Activated T-helper 17 cell treated with anti-CD3 and anti-CD28 coated beads, Interleukin-2, amount 50 U/mL, for 72 hours (primary cell): ENCODE results near the gene ACTN1. TPM values are rescaled to one million over a fixed set of nuclear protein-coding genes. Genes with fewer than 3 reads are reported as not detected.

ENCODE experiments used
- ATAC-seq: fragments of 150-1000 bp; cut with Tn5 transposase; replicated peaks from 2 replicates; pipeline ENCODE4 v1.10.0; 2021; ENCODE audit warnings: mild to moderate bottlenecking, moderate library complexity
- H3K27ac Mint-ChIP-seq: one replicate; pipeline ENCODE4 v1.8.0; 2022; ENCODE audit warnings: mixed read lengths
- H3K27me3 Mint-ChIP-seq: one replicate; pipeline ENCODE4 v1.8.0; 2022; ENCODE audit warnings: mixed read lengths
- H3K36me3 Mint-ChIP-seq: one replicate; pipeline ENCODE4 v1.8.0; 2022; ENCODE audit warnings: low read depth, mild to moderate bottlenecking, mixed read lengths
- H3K4me1 Mint-ChIP-seq: one replicate; pipeline ENCODE4 v1.8.0; 2022; ENCODE audit warnings: mixed read lengths
- H3K4me3 Mint-ChIP-seq: one replicate; pipeline ENCODE4 v1.8.0; 2022; ENCODE audit warnings: mild to moderate bottlenecking, mixed read lengths
- H3K9me3 Mint-ChIP-seq: one replicate; pipeline ENCODE4 v1.8.0; 2022; ENCODE audit warnings: mixed read lengths
- total RNA-seq, 2 donors: library from RNA; stranded (reverse); gene quantifications; one replicate each; pipeline ENCODE4 v1.2.3, GENCODE V29; 2022

ACTN1 gene
- total RNA-seq, 2 donors from 2014 or later: 38.3 to 54.1 TPM

DNA sequence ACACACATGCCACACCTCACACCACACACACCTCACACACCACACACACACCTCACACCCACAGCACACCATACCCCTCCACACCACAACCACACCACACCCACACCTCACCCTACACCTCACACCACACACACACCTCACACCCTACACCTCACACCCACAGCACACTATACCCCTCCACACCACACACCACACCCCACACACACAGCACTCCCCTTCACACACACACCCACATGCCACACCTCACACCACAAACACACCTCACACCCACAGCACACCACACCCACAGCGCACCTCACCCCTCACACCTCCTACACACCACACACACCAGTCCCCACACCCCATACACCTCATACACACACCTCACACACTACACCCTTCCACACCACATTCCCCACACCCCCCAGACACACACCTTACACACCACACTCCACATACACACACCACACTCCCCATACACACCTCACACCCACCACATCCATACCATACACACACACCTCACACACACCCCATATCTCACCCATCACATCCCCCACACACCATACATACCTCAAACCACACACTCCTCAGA lies 80.0 kb downstream of the ACTN1 start:
- H3K27me3 Mint-ChIP-seq: no peaks in the 10 kb centered on the region
- no peak overlapping the region for H3K4me3 Mint-ChIP-seq
- ATAC-seq: no peak
- peak overlapping the region; percentile 71 for H3K27ac Mint-ChIP-seq
- H3K36me3 Mint-ChIP-seq: peaks cover 37% of the 10 kb centered on the region
- no peaks in the 10 kb centered on the region for H3K9me3 Mint-ChIP-seq
- peaks cover 24% of the 10 kb centered on the region for H3K4me1 Mint-ChIP-seq

- Mint-ChIP-seq H3K4me3 (no peak overlapping the region), H3K36me3 (peaks cover 34% of the 10 kb centered on the region), H3K27me3 (no peaks in the 10 kb centered on the region), H3K4me1 (peaks cover 24% of the 10 kb centered on the region), H3K27ac (peak overlapping the region; percentile 71), H3K9me3 (no peaks in the 10 kb centered on the region)
- no peak for ATAC-seq
Measured at GRCh38 chr14:68898248-68899032, 80.7 kb downstream of the ACTN1 start.

DNA sequence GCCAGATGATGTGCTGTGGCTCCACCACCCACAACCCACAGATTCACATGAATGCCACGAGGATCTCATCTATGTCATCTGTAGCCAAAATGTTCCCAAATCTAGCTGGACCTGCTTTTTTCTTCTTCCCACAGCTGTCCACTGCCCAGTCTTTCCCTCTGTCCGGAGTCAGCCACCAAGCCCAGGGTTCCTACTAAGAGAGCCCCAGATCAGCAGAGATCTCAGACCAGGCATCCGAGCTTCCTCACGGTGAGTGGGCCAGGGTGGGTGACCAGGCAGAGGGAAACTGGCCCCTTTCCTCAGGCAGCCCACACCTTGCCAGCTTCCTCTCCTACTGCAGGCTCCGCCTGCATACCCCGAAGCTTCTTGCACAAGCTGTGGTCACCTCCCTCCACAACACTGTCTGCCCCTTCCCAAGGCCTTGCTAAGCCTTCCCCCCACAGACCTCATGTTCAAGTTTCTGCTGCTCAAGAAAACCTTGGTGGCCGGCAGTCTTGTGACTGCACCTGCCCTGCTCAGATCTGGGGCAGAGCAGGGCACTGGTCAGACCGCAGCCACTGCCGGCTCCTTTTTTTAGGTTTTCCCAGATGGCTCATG lies 81.4 kb downstream of the ACTN1 start:
- H3K36me3 Mint-ChIP-seq: peaks cover 30% of the 10 kb centered on the region
- no peak overlapping the region for H3K4me3 Mint-ChIP-seq
- peak overlapping the region; percentile 37 for H3K27ac Mint-ChIP-seq
- H3K9me3 Mint-ChIP-seq: no peaks in the 10 kb centered on the region
- H3K4me1 Mint-ChIP-seq: peaks cover 24% of the 10 kb centered on the region
- no peaks in the 10 kb centered on the region for H3K27me3 Mint-ChIP-seq
- no peak for ATAC-seq

DNA sequence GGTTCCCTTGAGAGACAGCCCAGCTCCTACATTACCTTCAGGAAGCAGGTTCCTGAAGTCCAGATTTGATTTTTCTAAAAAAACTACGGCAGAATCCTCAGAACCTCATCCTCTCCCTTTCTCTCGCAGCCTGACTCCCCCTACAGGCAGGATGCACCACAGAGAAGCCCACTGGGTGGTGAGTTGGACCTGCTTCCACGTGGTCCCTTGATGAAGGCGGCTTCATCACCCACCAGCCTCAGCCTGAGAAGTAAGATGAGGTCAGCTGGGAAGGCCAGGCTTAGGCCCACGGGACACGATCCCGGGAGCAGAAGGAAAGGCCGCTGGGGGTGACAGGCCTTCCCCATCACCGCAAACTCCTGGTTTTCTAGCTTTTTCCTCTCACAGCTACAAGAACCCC lies 83.0 kb downstream of the ACTN1 start:
- Mint-ChIP-seq H3K36me3 (peaks cover 23% of the 10 kb centered on the region), H3K4me3 (no peak overlapping the region), H3K4me1 (peaks cover 24% of the 10 kb centered on the region), H3K27ac (peak overlapping the region; percentile 59), H3K27me3 (no peaks in the 10 kb centered on the region), H3K9me3 (no peaks in the 10 kb centered on the region)
- ATAC-seq: no peak

DNA sequence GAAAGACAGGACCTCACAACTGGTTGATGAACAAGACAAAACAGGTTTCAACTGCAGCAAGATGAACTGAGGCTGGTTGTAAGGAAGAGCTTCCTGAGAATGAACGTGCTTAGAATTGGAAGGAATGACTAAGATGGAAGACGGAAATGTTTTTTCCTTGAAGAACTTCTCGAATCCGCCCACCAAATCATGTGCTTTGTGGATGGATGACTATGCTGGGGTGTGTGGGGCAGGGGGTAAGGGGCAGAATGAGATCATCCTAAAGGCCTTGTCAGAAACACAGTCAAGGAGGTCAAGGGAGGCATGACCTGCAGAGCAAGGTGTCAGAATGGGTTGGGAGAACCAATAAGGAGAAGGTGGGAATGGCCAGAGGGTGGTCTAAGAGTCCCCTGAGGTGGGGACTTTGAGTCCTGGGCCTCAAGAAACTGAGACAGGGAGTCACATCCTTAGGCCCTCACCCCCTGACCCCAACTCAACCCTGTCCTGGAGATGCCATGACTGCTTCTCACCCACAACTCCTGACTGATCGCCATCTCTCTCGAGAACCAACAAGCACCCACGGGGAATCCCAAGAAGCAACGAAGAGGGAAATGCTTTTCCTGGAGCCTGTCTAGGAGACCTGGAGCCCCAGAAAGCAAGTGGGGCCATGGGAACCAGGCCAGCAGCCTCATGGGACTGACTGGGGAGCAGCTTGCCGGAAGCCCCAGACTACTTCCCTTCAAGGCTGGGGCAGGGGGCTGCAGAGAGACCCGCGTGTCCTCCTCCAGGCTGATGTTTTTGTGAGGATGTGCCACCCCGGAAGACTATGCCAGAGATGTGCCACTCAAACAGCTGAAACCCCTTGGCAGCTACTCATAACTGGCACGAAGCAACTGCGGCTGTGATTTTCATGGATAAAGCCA lies 84.0 kb downstream of the ACTN1 start:
- peak overlapping the region; percentile 43 for H3K27ac Mint-ChIP-seq
- peaks cover 16% of the 10 kb centered on the region for H3K4me1 Mint-ChIP-seq
- no peaks in the 10 kb centered on the region for H3K9me3 Mint-ChIP-seq
- peaks cover 23% of the 10 kb centered on the region for H3K36me3 Mint-ChIP-seq
- H3K4me3 Mint-ChIP-seq: no peak overlapping the region
- peak; percentile 68 for ATAC-seq
- no peaks in the 10 kb centered on the region for H3K27me3 Mint-ChIP-seq

DNA sequence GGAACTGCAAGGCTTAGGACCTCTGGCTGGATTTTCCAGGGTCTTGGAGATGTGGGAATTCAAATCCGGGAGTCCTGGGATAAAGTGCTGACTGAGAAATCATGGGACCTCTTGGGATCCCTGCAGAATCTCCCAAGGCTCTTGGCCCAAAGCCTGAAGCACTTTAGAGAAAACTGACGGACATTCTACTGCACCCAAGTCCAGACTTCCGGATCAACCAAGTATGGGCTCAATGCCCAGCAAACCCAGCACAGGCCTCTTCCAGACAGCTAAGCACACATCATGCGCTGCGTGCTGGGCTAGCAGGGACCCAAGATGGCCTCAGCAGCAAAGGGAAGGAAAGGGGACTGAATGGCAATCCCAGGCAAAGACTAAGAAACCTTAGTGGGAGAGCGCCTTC lies 85.0 kb downstream of the ACTN1 start:
- peaks cover 32% of the 10 kb centered on the region for H3K36me3 Mint-ChIP-seq
- H3K27me3 Mint-ChIP-seq: no peaks in the 10 kb centered on the region
- no peaks in the 10 kb centered on the region for H3K9me3 Mint-ChIP-seq
- no peak for ATAC-seq
- peaks cover 9% of the 10 kb centered on the region for H3K4me1 Mint-ChIP-seq
- H3K27ac Mint-ChIP-seq: no peak overlapping the region
- H3K4me3 Mint-ChIP-seq: no peak overlapping the region

- Mint-ChIP-seq H3K4me1 (peaks cover 8% of the 10 kb centered on the region), H3K36me3 (peaks cover 36% of the 10 kb centered on the region), H3K27ac (no peak overlapping the region), H3K27me3 (no peaks in the 10 kb centered on the region), H3K9me3 (no peaks in the 10 kb centered on the region), H3K4me3 (no peak overlapping the region)
- no peak for ATAC-seq
Measured at GRCh38 chr14:68893566-68893965, 85.5 kb downstream of the ACTN1 start.

DNA sequence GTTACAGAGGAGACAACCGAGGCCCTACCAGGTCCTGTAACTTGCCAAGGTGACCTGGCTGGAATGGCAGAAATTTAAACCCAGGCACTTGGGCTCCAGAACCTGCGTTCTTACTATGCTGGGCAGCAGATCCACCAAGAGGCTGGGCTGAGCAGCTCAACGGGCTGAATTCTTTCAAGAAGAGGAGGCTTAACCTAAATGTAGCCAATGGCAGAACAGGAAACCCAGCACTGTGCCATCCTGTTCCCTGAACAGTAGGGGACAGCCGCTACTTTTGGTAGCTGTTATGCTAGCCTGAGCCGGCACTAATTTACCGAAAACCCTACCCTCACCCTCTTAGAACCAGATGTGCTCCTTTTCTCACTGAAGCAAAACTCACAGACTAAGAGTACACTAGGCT lies 86.1 kb downstream of the ACTN1 start:
- H3K27ac Mint-ChIP-seq: no peak overlapping the region
- no peak overlapping the region for H3K4me3 Mint-ChIP-seq
- H3K27me3 Mint-ChIP-seq: no peaks in the 10 kb centered on the region
- H3K9me3 Mint-ChIP-seq: no peaks in the 10 kb centered on the region
- H3K36me3 Mint-ChIP-seq: peaks cover 37% of the 10 kb centered on the region
- H3K4me1 Mint-ChIP-seq: peaks cover 8% of the 10 kb centered on the region
- no peak for ATAC-seq

GRCh38 chr14:68891851-68892660 lies 87.0 kb downstream of the ACTN1 start:
- Mint-ChIP-seq H3K27me3 (no peaks in the 10 kb centered on the region), H3K4me1 (peaks cover 8% of the 10 kb centered on the region), H3K27ac (no peak overlapping the region), H3K36me3 (peaks cover 34% of the 10 kb centered on the region), H3K4me3 (no peak overlapping the region), H3K9me3 (no peaks in the 10 kb centered on the region)
- no peak for ATAC-seq

- ATAC-seq: no peak
- Mint-ChIP-seq H3K36me3 (peaks cover 38% of the 10 kb centered on the region), H3K27me3 (no peaks in the 10 kb centered on the region), H3K27ac (no peak overlapping the region), H3K4me1 (peaks cover 8% of the 10 kb centered on the region), H3K9me3 (no peaks in the 10 kb centered on the region), H3K4me3 (no peak overlapping the region)
Measured at GRCh38 chr14:68890173-68890931, 88.8 kb downstream of the ACTN1 start.

DNA sequence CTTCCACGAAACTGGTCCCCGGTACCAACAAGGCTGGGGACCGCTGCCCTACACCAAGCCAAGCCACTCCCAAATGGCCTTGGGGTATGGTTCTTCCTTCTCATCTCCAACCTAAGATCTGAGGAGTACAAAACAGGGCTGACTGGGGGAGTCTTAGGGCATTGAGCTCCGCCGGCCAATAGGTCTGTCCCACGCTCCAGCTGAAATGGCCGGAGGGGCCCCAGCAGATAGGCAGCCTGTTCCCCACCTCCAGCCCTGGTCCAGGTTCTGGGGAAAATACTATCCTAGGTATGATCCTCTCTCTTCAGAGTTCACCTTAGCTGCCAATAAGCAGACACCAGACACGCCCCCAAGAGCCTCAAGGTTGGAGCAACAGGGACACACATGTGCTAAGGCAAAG lies 90.2 kb downstream of the ACTN1 start:
- Mint-ChIP-seq H3K27ac (no peak overlapping the region), H3K4me1 (no peaks in the 10 kb centered on the region), H3K36me3 (peaks cover 38% of the 10 kb centered on the region), H3K27me3 (no peaks in the 10 kb centered on the region), H3K9me3 (no peaks in the 10 kb centered on the region), H3K4me3 (no peak overlapping the region)
- ATAC-seq: no peak

DNA sequence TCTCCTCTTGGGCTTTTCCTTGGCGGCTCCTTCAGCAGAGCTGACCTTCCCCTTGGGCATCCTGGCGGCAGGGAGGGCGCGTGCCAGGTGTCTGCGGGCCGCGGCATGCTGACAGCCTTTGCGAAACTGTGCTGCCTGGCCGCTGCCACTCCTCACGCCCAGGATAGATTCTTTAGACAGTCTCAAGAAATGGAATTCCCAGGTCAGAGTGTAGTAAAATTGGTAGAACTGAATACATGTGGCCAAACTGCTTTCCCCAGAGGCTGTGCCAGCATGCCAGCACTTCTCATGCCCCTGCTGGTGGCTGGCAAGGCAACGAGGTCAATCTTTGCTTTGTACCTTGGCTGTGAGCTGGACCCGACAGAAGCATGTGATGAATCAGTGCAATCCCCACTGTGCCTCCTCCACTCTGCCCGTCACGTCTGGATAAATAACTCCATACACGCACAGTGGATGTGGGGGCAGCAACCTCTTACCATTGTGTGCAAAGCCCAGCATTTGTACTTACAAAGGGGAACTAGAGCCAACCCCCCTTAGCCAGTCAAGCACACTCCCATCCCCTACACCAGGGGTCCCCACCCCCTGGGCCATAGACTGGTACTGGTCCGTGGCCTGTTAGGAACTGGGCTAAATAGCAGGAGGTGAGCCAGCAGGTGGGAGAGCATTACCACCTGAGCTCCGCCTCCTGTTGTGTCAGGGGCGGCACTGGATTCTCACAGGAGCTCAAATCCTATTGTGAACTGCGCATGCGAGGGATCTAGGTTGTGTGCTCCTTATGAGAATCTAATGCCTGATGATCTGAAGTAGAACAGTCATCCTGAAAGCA lies 90.9 kb downstream of the ACTN1 start:
- ATAC-seq: no peak
- Mint-ChIP-seq H3K9me3 (no peaks in the 10 kb centered on the region), H3K27me3 (no peaks in the 10 kb centered on the region), H3K4me3 (no peak overlapping the region), H3K36me3 (peaks cover 38% of the 10 kb centered on the region), H3K4me1 (no peaks in the 10 kb centered on the region), H3K27ac (no peak overlapping the region)

GRCh38 chr14:68886109-68886434 lies 93.0 kb downstream of the ACTN1 start:
- ATAC-seq: no peak
- H3K4me3 Mint-ChIP-seq: no peak overlapping the region
- H3K27me3 Mint-ChIP-seq: no peaks in the 10 kb centered on the region
- no peak overlapping the region for H3K27ac Mint-ChIP-seq
- peaks cover 51% of the 10 kb centered on the region for H3K36me3 Mint-ChIP-seq
- no peaks in the 10 kb centered on the region for H3K4me1 Mint-ChIP-seq
- H3K9me3 Mint-ChIP-seq: no peaks in the 10 kb centered on the region
